HPDE6-E6E7 (cell line): ENCODE measurements around the gene C12orf60.

Experiments
- DNase-seq: peaks from one replicate; pipeline ENCODE4 v3.0.0; 2011; ENCODE audit warnings: missing footprints; ENCODE audit errors: extremely low spot score

The C12orf60 gene

DNA sequence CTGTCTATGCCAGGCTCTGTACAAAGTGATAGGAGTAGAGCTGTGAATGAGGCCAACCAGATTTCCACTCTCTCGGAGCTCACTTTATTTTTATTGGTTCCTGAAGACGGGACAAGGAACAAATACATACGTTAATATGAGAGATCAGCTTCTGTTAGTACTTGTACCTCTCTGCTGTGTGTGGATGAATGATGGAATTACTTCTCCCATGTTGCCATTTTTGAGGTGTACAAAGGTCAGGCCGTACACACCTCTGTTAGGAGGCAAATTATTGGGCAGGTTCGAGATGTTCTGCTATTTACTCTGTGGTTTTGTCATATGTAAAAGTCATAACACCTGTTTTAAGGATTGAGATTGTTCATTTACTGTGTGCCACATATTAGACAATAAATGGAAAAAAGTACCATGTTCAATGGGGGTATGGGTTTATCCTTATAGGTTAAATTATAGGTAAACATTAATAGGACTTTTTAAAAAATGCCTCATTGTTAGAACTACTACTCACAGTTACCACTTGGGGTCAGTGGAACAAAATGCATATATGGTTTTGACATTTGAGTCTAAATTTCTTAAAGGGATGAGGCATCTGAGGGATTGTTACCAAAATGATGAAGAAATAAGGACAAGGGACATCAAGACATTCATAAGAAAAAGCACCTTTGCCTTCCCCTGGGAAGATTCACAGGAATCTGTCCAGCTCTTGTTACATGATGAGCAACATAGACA, 27.1 kb upstream of the C12orf60 start:
- DNase-seq, result no peak

DNA sequence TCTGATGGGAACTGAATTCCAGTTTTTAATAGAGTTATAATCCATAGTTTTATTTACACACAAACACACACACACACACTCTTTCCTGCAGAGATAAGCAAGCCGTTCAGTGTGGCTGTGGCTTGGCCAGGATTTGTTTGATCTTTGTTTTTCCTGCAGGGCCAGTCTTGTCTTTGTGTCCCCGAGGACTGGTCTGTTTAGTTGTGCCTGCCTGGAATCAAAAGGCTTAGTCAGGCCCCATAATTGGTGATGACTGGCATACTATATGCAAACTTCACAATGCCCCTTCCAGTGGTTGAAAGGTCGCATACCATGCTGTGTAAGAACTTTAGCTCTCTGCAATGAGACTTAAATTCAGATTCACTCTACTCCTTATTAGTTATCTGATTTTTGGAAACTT, 26.2 kb upstream of the C12orf60 start:
- DNase-seq, result no peak

- no peak for DNase-seq
Measured at GRCh38 chr12:14779834-14780233, 23.6 kb upstream of the C12orf60 start.

- no peak for DNase-seq
Measured at GRCh38 chr12:14780859-14781258, 22.6 kb upstream of the C12orf60 start.

GRCh38 chr12:14781563-14781962, 21.9 kb upstream of the C12orf60 start:
- no peak for DNase-seq

DNA sequence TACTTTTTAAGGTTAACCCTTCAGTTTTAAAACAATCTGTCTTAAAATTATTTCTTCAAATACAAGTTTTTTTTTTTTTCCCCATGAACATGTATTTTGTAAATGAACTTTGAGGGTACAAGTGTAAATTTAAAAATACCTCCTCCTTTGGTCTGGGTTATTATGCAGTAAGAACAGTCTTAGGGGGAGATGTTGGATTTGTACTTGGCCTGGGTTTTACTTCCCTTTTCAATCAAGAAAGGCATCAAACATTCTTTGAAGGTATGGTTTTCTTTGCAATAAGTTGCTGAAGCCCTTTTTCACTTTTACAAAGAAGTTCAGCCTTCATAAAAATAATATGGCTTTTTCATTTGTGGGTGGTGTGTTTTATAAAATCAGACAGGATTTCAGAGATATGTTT, 20.7 kb upstream of the C12orf60 start:
- no peak for DNase-seq

GRCh38 chr12:14784471-14784870, 19.0 kb upstream of the C12orf60 start:
- no peak for DNase-seq

GRCh38 chr12:14785568-14785967, 17.9 kb upstream of the C12orf60 start:
- DNase-seq, result no peak

DNA sequence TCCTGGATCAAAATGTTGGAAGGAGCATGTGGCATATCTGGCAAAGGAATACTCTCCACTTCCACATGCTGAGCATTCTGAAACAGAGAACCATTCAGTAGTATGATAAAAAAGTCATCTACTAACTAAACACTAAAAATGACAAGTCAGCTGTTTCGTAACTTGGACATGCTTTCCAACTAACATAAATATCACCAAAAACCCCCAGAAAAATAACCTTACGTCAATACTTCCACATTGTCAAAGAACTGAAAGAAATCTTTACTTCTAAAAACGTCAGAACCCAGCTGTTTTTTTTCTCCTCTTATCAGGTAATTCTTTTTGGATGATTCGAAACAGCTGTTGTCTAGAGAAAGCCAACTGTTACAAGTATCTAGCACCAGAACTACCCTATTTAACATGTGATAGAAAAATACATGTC, 8.4 kb upstream of the C12orf60 start:
- no peak for DNase-seq

DNA sequence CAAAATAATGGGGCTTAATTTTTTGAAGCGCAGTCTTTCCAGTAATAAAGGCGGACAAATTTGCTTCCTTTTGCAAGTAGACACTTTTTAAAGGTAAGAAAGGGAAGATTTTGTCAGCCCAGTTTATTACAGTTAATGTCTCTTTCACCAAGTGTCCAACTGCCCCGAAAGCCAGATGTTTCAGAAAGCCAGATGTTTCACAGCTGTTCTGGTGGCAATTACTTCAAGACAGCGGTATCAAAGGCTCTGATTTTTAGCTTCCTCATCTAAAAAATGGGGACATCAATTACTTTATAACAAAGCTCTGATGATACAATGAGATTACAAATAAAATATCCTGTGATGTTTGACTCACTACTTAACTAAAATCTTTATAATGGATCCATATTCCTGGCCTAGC, 1.2 kb upstream of the C12orf60 start:
- no peak for DNase-seq

- no peak for DNase-seq
Measured at GRCh38 chr12:14802721-14803010, 804 bp upstream of the C12orf60 start.

DNA sequence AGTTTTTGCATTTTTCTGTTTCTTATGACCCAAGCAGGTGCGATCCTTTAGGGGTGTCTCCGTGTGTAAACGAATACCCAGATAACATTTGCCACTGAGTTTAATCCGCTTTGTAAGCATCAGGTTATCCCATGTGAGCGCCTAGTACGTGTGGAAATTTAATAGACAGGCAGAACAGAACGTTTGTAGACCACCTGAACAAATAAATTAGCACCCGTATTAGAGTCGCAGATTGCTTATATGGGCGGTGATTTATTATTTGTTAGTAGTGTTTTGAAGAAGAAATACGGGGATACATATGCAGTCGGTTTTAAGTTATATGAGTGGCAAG, 325 bp downstream of the C12orf60 start:
- no peak for DNase-seq

GRCh38 chr12:14810167-14810952, 6.9 kb downstream of the C12orf60 start:
- no peak for DNase-seq

DNA sequence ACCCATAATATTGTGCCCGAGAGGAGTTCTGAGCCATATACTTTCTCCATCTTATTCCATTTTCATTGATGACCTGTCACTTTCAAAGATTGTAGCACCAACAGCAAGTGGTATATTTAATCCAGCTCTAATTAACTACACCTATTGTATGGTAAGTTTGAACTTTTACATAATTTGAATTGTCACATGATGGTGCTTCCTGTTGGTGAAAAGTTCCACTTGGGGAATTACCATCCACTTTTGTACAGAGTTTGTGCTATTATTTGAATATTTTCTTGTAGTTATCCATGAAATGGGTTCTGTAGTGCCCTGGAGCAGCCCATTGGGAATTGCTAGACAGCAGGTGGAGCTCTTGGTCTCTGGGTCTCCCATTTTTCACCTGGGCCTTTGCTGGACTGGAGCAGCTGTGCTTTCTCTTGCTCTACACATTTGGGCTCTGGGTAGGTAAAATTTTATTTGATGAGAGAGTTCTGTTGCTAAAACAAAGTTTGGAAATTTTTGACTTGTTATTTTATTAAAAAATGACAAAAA, 7.5 kb downstream of the C12orf60 start:
- DNase-seq, result peak; percentile 31

DNA sequence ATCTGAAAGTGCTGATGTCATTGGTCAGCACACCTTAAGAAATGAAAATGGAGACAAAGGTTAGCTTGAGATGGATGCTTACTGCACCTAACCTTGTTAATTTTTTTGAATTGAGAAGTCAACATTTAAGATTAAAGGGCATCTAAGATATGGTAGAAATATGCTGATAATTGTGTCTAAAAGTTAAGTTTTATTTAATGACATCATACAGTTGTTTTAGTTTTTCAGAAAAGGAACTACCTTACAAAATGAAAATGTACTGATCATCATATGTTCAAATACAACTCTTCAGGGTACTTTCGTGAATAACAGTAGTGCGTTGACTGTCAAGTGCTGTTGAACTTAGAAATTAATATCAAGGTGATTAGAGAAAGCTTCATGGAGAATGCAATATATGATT, 8.0 kb downstream of the C12orf60 start:
- DNase-seq, result no peak

- no peak for DNase-seq
Measured at GRCh38 chr12:14814014-14814413, 10.5 kb downstream of the C12orf60 start, which contains the start of gene SMCO3. TSS of gene SMCO3 (minus strand) at chr12:14814182. CDS start at chr12:14806680, 7,502 bp downstream.

- no peak for DNase-seq
Measured at GRCh38 chr12:14824012-14824634, 20.7 kb downstream of the C12orf60 start.

GRCh38 chr12:14825256-14825655, 21.8 kb downstream of the C12orf60 start:
- DNase-seq, result no peak

GRCh38 chr12:14826491-14826890, 23.0 kb downstream of the C12orf60 start:
- DNase-seq, result no peak

DNA sequence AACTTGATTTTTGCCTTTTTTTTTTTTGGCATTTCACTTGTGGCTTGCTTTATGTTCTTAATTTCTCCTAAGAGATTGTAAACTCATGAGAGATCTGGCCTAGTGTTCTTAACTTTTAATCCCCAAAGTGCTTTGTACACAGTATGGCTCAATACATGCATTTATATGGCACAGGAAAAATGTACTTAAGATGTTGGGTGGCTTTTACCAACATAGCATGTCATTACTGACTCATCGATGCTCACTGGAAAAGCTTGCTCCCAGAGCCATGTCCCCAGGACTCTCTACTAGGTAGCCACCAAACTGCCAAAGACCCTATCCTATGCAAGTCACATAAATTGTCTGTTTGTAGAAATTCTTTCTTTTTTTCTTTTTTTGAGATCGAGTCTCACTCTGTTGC, 23.6 kb downstream of the C12orf60 start:
- no peak for DNase-seq

GRCh38 chr12:14828892-14829291, 25.4 kb downstream of the C12orf60 start:
- no peak for DNase-seq

DNA sequence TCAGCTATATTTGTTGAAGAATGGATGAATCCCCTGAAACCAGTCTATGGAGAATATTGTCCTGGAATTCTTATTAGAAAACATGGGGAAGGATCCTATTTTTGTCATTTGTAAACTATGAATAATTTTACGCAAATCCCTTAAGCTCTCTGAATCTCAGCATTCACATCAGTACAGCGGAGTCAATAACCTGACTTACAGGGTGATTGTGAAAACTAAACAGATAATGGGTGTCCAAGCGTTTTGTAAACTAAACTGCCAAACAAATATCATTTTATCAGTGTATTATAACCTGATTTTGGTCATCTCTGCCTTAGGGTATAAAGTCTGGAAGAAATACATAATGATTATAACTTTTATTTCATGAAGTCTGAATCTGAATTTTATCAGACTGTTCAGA, 29.9 kb downstream of the C12orf60 start:
- DNase-seq, result no peak

DNA sequence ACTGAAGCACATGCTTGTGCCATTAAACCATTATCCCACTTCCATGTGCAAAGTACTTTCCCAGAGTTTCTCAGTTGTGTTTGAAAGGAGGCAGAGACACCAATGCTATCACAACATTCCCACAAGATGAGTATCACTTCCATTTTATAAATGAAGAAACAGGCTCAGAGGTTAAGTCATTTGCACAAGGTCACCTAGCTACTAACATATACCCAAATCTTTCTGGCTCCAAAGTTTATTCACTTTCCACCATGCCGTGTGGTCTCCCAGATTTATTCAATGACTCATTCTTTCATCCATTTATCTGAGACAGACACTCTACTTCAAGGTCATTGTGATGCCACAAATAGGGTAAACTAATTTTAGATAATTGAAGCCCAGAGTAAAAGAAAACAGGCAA, 30.5 kb downstream of the C12orf60 start:
- DNase-seq, result no peak
